ENCODE results near the gene ANGPTL2. TPM values are rescaled to one million over a fixed set of nuclear protein-coding genes. Genes with fewer than 3 reads are reported as not detected.

Gene ANGPTL2
- total RNA-seq, 1 donor from 2014 or later = not detected

DNA sequence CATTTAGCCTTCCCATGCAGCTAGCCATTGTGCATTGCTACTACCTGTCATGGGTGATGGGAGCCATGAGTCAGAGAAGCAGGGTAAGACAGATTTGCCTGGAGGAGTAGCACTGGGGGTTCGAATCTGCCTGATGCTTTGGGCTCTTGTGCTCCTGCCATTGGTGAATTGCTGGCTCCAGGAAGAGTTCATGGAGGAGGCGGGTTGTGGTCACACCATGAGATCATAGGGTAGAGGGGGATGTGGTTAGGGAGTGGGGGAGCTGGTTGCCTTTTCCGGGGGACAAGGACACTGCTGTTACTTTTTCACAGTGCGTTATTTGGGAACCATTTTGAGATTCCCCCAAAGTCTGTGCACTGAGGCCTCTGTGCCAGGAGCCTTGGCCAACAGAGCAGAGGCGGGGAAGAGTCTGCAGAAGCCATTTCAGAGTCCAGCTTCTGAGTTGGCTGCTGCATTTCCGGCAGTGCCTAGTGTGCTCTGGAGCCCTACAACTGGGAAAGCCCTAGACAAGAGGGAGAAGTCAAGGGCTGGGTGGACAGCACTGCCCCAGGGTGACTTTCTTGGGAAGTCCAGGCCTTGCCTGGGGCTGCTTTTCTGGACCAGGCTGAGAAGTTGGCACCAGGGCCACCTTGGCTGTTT, 6.2 kb downstream of the ANGPTL2 start:
- H3K27ac Mint-ChIP-seq = no peak overlapping the region
- H3K36me3 Mint-ChIP-seq (ENCODE audit: low read depth) = no peaks in the 10 kb centered on the region
- DNase-seq (ENCODE audit: low spot score) = no peak
- H3K9me3 Mint-ChIP-seq = no peaks in the 10 kb centered on the region
- peaks cover 24% of the 10 kb centered on the region for H3K27me3 Mint-ChIP-seq (ENCODE audit: low read depth)
- intact Hi-C loops (cut with micrococcal nuclease) = no loop called here
- H3K4me1 Mint-ChIP-seq (ENCODE audit: low read depth) = peaks cover 13% of the 10 kb centered on the region
- H3K4me3 Mint-ChIP-seq (ENCODE audit: low read depth) = no peak overlapping the region

DNA sequence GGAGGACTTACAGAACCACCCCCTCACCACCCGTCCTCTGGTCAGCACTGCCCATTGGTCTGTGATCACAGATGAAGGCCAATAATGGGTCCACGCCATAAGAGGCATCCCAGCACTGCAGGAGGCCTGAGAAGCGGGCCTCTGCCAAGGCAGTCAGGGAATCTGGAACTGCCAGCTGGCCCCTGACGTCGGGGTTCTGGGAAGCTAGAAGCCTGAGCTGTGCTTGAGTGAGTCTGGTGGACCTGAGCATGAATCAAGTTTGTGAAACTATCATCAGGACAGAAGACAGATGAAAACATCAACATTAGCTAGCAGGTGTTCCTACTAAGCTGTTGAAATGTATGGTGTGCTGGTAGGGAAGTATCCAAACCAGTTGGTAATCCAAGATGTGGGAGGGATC, 7.8 kb downstream of the ANGPTL2 start:
- intact Hi-C loops (cut with micrococcal nuclease) = no loop called here
- no peak for DNase-seq (ENCODE audit: low spot score)
- Mint-ChIP-seq H3K27me3 (ENCODE audit: low read depth) (peaks cover 26% of the 10 kb centered on the region), H3K27ac (no peak overlapping the region), H3K4me3 (ENCODE audit: low read depth) (no peak overlapping the region), H3K36me3 (ENCODE audit: low read depth) (no peaks in the 10 kb centered on the region), H3K4me1 (ENCODE audit: low read depth) (peaks cover 13% of the 10 kb centered on the region), H3K9me3 (no peaks in the 10 kb centered on the region)

DNA sequence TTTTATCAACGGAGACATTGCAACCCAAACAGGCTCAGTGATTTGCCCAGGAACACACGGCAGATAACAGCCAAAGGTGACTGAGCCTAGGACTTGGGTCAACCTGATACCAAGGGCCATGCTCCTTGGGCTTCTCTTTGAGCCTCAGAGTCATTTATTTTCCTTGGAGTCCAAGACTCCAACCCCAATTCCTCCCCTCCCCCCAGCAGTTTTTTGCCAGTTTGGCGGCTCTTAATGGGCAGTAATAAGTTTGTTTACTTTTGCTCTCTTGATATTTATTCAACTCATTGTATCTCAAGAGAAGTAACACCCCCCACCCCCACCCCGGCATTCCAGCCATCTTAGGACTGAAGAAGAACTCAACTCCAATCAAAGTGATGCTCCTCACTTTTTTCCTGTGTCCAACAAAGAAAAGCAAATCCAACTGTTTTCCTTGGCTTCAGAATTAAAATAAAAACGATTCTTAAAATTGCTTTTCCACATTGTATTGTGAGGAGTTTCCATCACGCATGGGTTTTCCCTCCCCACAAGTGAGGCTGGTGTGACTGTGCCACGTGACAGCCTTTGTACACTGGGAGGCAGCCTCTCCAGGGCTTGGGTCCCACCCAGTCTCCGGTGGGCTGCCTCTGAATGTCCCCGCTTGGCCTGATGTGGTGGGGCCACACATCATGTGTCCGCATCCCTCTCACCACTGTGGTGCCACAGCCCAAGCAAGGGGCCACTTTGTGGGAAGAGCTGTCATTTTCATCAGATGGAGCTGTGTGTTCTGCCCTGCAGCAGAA, 9.1 kb downstream of the ANGPTL2 start:
- intact Hi-C loops (cut with micrococcal nuclease) = no loop called here
- Mint-ChIP-seq H3K9me3 (no peaks in the 10 kb centered on the region), H3K4me3 (ENCODE audit: low read depth) (no peak overlapping the region), H3K27ac (no peak overlapping the region), H3K36me3 (ENCODE audit: low read depth) (no peaks in the 10 kb centered on the region), H3K27me3 (ENCODE audit: low read depth) (peaks cover 19% of the 10 kb centered on the region), H3K4me1 (ENCODE audit: low read depth) (peaks cover 13% of the 10 kb centered on the region)
- DNase-seq (ENCODE audit: low spot score) = no peak

DNA sequence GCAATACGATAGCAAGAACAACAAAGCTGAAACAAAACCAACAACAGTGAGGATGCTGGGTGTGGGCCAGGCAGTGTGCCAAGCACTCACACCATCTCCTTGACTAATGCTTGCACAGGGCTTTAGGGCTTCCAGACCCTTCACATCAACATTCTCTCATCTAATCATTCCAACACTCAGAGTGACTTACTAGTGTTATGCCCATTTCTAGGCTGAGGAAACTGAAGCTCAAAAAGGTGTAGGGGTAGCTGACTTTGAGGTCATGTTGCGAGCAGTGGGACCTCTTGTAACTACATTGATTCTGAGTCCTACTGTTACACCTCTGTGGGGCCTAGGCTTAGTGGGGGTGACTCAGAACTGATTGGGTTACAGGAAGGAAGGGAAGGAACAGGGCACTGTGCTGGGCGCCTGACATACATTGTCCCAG, 9.7 kb downstream of the ANGPTL2 start:
- intact Hi-C loops (cut with micrococcal nuclease) = no loop called here
- Mint-ChIP-seq H3K36me3 (ENCODE audit: low read depth) (no peaks in the 10 kb centered on the region), H3K4me3 (ENCODE audit: low read depth) (no peak overlapping the region), H3K27ac (no peak overlapping the region), H3K9me3 (no peaks in the 10 kb centered on the region), H3K27me3 (ENCODE audit: low read depth) (peaks cover 19% of the 10 kb centered on the region), H3K4me1 (ENCODE audit: low read depth) (peaks cover 13% of the 10 kb centered on the region)
- no peak for DNase-seq (ENCODE audit: low spot score)

DNA sequence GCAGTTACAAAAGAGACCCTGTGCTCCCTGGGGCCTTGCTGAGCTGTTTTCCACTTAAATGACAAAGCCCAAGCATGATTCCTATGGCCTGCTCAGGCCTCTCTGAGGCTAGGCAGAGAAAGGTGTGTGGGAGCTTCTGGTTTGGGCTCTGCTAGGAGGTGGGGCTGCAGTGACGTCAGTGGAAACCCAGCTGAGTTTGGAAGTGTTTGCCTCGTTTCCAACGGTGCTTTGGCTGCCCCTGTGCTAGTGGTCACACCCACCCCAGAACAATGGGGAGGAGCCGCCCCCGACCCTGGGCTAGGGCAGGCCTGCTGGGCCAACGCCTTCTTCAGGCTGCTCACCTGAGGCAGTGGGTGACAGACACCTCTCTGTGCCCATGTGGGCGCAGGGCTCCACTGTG, 10.4 kb downstream of the ANGPTL2 start:
- no peak for DNase-seq (ENCODE audit: low spot score)
- Mint-ChIP-seq H3K36me3 (ENCODE audit: low read depth) (no peaks in the 10 kb centered on the region), H3K27me3 (ENCODE audit: low read depth) (peaks cover 16% of the 10 kb centered on the region), H3K9me3 (no peaks in the 10 kb centered on the region), H3K4me1 (ENCODE audit: low read depth) (peaks cover 11% of the 10 kb centered on the region), H3K4me3 (ENCODE audit: low read depth) (no peak overlapping the region), H3K27ac (no peak overlapping the region)
- intact Hi-C loops (cut with micrococcal nuclease) = no loop called here

DNA sequence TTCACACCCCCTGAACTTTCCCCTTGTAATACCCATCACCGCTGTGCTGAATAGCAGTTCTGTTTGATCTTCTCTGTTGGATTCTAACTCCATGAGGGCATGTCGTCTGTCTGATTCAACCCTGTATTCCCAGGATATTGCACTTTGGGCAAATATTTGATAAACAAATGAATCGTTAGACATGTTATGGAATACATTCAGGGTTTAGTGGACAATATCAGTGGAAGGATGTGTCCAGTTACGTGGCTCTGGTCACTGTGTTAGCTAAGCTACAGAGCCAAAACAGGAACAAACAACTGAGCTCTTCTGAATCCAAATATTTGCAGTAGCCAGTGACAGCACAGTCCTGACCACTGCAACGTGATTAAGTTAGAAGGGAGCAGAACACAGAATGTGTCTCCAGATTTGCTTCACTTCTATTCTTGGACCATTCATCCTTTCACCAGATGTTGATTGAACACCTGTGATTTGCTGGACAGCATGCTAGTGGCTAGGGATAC, 13.2 kb downstream of the ANGPTL2 start:
- no peaks in the 10 kb centered on the region for H3K4me1 Mint-ChIP-seq (ENCODE audit: low read depth)
- no peak overlapping the region for H3K27ac Mint-ChIP-seq
- H3K36me3 Mint-ChIP-seq (ENCODE audit: low read depth) = no peaks in the 10 kb centered on the region
- H3K27me3 Mint-ChIP-seq (ENCODE audit: low read depth) = peaks cover 15% of the 10 kb centered on the region
- no peak for DNase-seq (ENCODE audit: low spot score)
- intact Hi-C loops (cut with micrococcal nuclease) = no loop called here
- no peak overlapping the region for H3K4me3 Mint-ChIP-seq (ENCODE audit: low read depth)
- no peaks in the 10 kb centered on the region for H3K9me3 Mint-ChIP-seq

DNA sequence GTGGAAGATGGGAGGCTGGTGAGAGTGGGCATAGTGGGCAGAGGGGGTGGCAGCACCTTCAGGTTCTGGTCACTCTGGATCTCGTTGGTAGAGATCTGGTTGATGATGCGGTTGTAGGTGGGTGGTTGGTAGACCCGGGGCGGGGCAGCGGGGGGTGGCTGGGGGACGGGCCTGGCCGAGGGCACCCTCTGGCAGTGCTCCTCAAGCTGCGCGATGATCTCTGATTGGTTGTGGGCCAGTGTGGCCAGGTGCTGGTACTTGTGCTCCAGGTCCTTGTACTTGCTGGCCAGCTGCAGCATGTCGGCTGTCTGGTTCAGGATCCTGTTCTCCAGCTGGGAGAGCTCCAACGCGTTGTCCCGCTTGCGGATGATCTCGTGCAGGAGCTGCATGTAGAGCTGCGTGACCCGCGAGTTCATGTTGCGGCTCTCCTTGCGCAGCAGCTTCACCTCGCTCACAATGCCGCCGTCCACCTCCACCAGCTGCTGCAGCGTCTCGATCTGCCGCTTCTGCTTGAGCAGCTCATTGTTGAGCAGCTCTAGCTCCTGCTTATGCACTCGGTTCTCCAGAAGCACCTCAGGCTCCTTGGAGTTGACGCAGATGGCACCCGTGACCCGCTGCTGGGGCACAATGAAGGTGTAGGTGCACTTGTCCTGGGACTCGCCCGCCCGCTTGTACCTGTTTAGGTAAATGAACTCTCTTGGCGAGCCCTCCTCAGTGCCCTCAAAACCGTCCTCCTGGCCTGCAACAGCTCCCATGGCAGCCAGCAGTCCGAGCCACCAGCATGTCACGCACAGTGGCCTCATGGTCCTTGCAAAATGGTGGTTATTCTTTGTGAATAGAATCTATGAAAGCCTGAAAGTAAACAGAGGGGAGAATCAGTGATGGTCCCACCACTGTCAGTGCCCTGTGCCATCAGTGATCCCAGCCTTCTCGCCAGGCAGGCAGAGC, 14.2 kb downstream of the ANGPTL2 start:
- Mint-ChIP-seq H3K9me3 (no peaks in the 10 kb centered on the region), H3K36me3 (ENCODE audit: low read depth) (no peaks in the 10 kb centered on the region), H3K4me1 (ENCODE audit: low read depth) (no peaks in the 10 kb centered on the region), H3K4me3 (ENCODE audit: low read depth) (no peak overlapping the region), H3K27me3 (ENCODE audit: low read depth) (peaks cover 15% of the 10 kb centered on the region), H3K27ac (no peak overlapping the region)
- DNase-seq (ENCODE audit: low spot score) = no peak
- intact Hi-C loops (cut with micrococcal nuclease) = no loop called here

DNA sequence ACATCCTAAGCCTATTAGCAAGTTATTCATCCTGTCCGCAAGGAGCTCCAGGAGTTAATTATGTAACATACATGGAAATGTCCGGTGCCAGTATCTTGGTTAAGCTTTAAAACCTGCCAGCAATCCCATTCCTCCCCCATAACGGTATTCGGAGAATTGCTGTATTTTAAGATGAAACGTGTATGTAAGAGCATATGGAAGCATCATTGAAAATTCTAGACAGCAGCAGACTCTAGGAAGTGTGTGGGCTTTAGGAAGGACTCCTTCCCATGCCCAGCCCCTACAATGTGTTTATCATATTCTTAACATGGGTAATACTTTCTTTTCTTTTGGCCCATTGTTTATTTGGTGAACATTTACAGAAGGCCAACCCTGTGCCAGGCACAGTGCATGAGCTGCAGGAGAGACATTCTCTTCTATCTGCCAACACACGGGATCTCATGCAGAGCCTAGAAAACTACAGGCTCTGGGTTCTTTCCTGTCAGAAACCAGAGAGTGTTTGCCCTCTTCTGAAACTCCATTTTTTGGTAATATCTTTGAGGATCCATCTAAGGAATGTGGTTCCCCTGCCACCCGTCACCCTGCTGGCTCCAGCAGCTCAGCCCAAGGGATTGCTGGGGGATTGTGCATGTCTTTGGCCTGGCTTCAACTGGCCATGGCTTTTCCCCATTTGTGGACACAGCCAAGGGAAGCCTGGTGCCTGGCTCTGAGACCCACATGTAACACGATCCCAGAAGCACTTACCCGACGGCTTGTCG, 15.1 kb downstream of the ANGPTL2 start:
- no peak for DNase-seq (ENCODE audit: low spot score)
- no peak overlapping the region for H3K4me3 Mint-ChIP-seq (ENCODE audit: low read depth)
- peaks cover 15% of the 10 kb centered on the region for H3K27me3 Mint-ChIP-seq (ENCODE audit: low read depth)
- no peaks in the 10 kb centered on the region for H3K4me1 Mint-ChIP-seq (ENCODE audit: low read depth)
- intact Hi-C loops (cut with micrococcal nuclease) = no loop called here
- H3K36me3 Mint-ChIP-seq (ENCODE audit: low read depth) = no peaks in the 10 kb centered on the region
- H3K9me3 Mint-ChIP-seq = no peaks in the 10 kb centered on the region
- H3K27ac Mint-ChIP-seq = no peak overlapping the region

DNA sequence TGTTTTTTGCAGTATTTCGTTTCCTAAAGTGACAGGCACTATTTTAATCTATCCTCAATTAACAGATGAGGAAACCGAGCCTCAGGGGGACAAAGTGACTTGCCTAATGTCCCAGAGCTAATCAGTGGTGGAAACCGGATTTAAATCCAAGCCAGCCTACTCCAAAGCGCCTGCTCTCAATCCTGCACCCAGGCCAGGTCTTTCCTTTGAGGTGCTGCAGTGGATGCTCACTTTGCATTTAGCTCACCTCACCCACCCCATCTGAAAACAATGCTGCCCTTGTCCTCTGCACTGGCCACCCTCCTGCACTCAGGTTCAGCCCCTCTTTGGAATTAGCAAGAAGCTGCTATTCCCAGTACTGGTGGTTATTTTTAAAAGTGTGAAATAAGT, 16.0 kb downstream of the ANGPTL2 start:
- intact Hi-C loops (cut with micrococcal nuclease) = no loop called here
- no peak for DNase-seq (ENCODE audit: low spot score)
- H3K9me3 Mint-ChIP-seq = no peaks in the 10 kb centered on the region
- no peak overlapping the region for H3K4me3 Mint-ChIP-seq (ENCODE audit: low read depth)
- H3K36me3 Mint-ChIP-seq (ENCODE audit: low read depth) = no peaks in the 10 kb centered on the region
- H3K27me3 Mint-ChIP-seq (ENCODE audit: low read depth) = peaks cover 15% of the 10 kb centered on the region
- no peak overlapping the region for H3K27ac Mint-ChIP-seq
- no peaks in the 10 kb centered on the region for H3K4me1 Mint-ChIP-seq (ENCODE audit: low read depth)

DNA sequence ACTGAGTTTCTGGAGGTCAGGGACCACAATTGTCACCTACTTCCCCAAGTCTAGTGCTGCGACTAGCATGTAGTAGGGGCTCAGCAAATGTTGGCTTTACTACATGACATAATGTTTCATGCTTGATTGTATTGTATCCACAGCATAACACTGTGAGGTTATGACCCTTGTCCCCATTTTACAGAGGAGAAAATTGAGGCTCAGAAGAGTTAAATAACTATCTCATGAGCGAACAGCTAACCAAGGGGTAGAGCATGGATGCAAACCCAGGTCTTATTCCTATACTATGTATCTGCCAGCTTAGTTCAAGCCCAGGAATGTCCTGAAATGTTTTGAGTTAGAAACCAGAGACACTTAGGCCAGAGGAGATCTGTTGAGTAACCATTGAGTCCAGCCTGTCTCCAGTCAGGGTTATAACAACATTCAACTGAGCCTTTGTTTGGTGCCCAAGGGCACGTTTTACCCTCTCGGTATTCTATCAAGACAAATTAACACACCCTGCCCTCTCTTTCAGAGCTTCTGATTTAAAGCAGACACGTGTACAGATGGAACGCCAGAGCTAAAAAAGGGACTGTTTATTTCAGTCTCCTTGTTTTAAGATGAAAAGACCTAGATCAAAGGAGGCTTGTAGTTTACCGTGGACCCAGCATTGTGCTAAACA, 16.5 kb downstream of the ANGPTL2 start:
- H3K9me3 Mint-ChIP-seq = no peaks in the 10 kb centered on the region
- intact Hi-C loops (cut with micrococcal nuclease) = no loop called here
- no peak for DNase-seq (ENCODE audit: low spot score)

DNA sequence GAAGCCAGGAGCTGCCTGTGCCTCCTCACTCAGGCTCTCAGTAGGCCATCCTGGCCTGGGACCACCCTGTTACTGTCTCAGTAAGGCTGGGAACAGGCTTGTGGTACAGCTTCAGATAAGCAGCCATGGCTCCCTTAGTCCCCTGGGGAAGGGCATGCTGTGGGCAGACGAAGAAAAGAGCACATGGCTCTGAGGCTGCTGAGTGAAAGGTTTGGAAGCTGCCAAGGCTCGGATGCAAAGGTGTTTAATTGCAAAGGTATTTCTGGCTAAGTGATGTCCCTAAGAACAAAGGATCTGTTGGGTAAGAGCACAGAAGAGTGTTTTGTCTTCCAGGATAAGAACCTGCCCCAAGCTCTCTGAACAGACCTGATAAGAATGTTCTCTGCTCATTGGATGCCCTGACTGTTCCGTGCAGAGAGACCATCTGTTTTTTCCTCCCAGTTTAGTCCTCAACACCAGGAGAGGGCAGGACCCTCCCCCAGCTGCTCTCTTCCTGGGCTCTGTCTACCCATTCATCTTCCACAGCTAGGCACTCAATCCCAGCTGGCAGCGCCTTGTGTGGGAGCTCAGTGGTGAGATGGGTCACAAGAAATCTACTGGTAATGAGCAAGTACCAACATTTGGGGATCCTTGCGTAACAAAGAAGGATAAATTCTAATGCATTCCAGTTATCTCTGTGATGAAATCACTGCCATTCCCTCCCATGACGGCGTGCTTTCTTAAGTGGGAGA, 17.7 kb downstream of the ANGPTL2 start:
- intact Hi-C loops (cut with micrococcal nuclease) = no loop called here
- no peaks in the 10 kb centered on the region for H3K9me3 Mint-ChIP-seq
- no peak for DNase-seq (ENCODE audit: low spot score)

More for the DNA sequence above, 16.5 kb downstream of the ANGPTL2 start:
- Mint-ChIP-seq H3K36me3 (ENCODE audit: low read depth) (no peaks in the 10 kb centered on the region), H3K27me3 (ENCODE audit: low read depth) (peaks cover 11% of the 10 kb centered on the region), H3K27ac (no peak overlapping the region), H3K4me1 (ENCODE audit: low read depth) (no peaks in the 10 kb centered on the region), H3K4me3 (ENCODE audit: low read depth) (no peak overlapping the region)

More for the DNA sequence above, 17.7 kb downstream of the ANGPTL2 start:
- no peak overlapping the region for H3K4me3 Mint-ChIP-seq (ENCODE audit: low read depth)
- no peaks in the 10 kb centered on the region for H3K27me3 Mint-ChIP-seq (ENCODE audit: low read depth)
- H3K36me3 Mint-ChIP-seq (ENCODE audit: low read depth) = no peaks in the 10 kb centered on the region
- no peak overlapping the region for H3K27ac Mint-ChIP-seq
- no peaks in the 10 kb centered on the region for H3K4me1 Mint-ChIP-seq (ENCODE audit: low read depth)

Data from activated T-helper 2 cell treated with anti-CD3 and anti-CD28 coated beads, Interferon-gamma antibody, Interleukin-2, Interleukin-4, amounts not matched to agents 10 μg/mL and 5 μg/mL and 100 μg/mL, durations not matched to agents 14 hours and 24 hours and 36 hours (primary cell).